ENCODE data around the gene SUPT4H1.

The SUPT4H1 gene

GRCh38 chr17:58322581-58323185 lies 29.3 kb downstream of the SUPT4H1 start:
- no peak for DNase-seq (ENCODE audit: low read depth)
- H3K4me3 ChIP-seq (ENCODE audit: low read depth, low read length), result no peak overlapping the region

- no peak for DNase-seq (ENCODE audit: low read depth)
- no peak overlapping the region for H3K4me3 ChIP-seq (ENCODE audit: low read depth, low read length)
Observed at GRCh38 chr17:58321571-58322525, 30.2 kb downstream of the SUPT4H1 start.

GRCh38 chr17:58320570-58321323 lies 31.3 kb downstream of the SUPT4H1 start:
- DNase-seq (ENCODE audit: low read depth), result no peak
- no peak overlapping the region for H3K4me3 ChIP-seq (ENCODE audit: low read depth, low read length)

- no peak overlapping the region for H3K4me3 ChIP-seq (ENCODE audit: low read depth, low read length)
- DNase-seq (ENCODE audit: low read depth), result no peak
Observed at GRCh38 chr17:58320163-58320558, 31.8 kb downstream of the SUPT4H1 start.

GRCh38 chr17:58319173-58320162 lies 32.5 kb downstream of the SUPT4H1 start:
- no peak overlapping the region for H3K4me3 ChIP-seq (ENCODE audit: low read depth, low read length)

GRCh38 chr17:58318627-58319172 lies 33.3 kb downstream of the SUPT4H1 start:
- no peak for DNase-seq (ENCODE audit: low read depth)
- H3K4me3 ChIP-seq (ENCODE audit: low read depth, low read length), result no peak overlapping the region

More at GRCh38 chr17:58319173-58320162, 32.5 kb downstream of the SUPT4H1 start:
- no peak for DNase-seq (ENCODE audit: low read depth)

- H3K4me3 ChIP-seq (ENCODE audit: low read depth, low read length), result no peak overlapping the region
Observed at GRCh38 chr17:58318065-58318481, 33.9 kb downstream of the SUPT4H1 start.

GRCh38 chr17:58317421-58318064 lies 34.5 kb downstream of the SUPT4H1 start:
- no peak overlapping the region for H3K4me3 ChIP-seq (ENCODE audit: low read depth, low read length)
- DNase-seq (ENCODE audit: low read depth), result peak; percentile 52

More at GRCh38 chr17:58318065-58318481, 33.9 kb downstream of the SUPT4H1 start:
- DNase-seq (ENCODE audit: low read depth), result no peak

- no peak for DNase-seq (ENCODE audit: low read depth)
- H3K4me3 ChIP-seq (ENCODE audit: low read depth, low read length), result no peak overlapping the region
Observed at GRCh38 chr17:58316260-58316960, 35.6 kb downstream of the SUPT4H1 start.

- no peak for DNase-seq (ENCODE audit: low read depth)
- H3K4me3 ChIP-seq (ENCODE audit: low read depth, low read length), result no peak overlapping the region
Observed at GRCh38 chr17:58315750-58316149, 36.3 kb downstream of the SUPT4H1 start.

- no peak for DNase-seq (ENCODE audit: low read depth)
Observed at GRCh38 chr17:58315281-58315711, 36.7 kb downstream of the SUPT4H1 start.

GRCh38 chr17:58314706-58315015 lies 37.3 kb downstream of the SUPT4H1 start:
- no peak overlapping the region for H3K4me3 ChIP-seq (ENCODE audit: low read depth, low read length)
- DNase-seq (ENCODE audit: low read depth), result no peak

More at GRCh38 chr17:58315281-58315711, 36.7 kb downstream of the SUPT4H1 start:
- no peak overlapping the region for H3K4me3 ChIP-seq (ENCODE audit: low read depth, low read length)

GRCh38 chr17:58313815-58314705 lies 37.9 kb downstream of the SUPT4H1 start:
- H3K4me3 ChIP-seq (ENCODE audit: low read depth, low read length), result no peak overlapping the region
- no peak for DNase-seq (ENCODE audit: low read depth)

- no peak for DNase-seq (ENCODE audit: low read depth)
- no peak overlapping the region for H3K4me3 ChIP-seq (ENCODE audit: low read depth, low read length)
Observed at GRCh38 chr17:58312829-58313228, 39.2 kb downstream of the SUPT4H1 start.

- H3K4me3 ChIP-seq (ENCODE audit: low read depth, low read length), result no peak overlapping the region
- no peak for DNase-seq (ENCODE audit: low read depth)
Observed at GRCh38 chr17:58312021-58312630, 39.9 kb downstream of the SUPT4H1 start.

GRCh38 chr17:58311429-58311894 lies 40.5 kb downstream of the SUPT4H1 start:
- DNase-seq (ENCODE audit: low read depth), result no peak
- no peak overlapping the region for H3K4me3 ChIP-seq (ENCODE audit: low read depth, low read length)
